ENCODE measurements around the gene PIN4.

Gene PIN4

GRCh38 chrX:72207366-72207765 is 25.8 kb downstream of the PIN4 start:
- TF ChIP-seq TAF1 (IDR thresholded peaks at IDR 0.05; ENCODE audit: borderline replicate concordance, insufficient read depth, low read length): no peak

GRCh38 chrX:72208126-72208800 is 26.7 kb downstream of the PIN4 start:
- TF ChIP-seq FOXP2 (optimal IDR thresholded peaks at IDR 0.05; ENCODE audit: borderline replicate concordance, extremely low read depth, extremely low read length, insufficient read depth) (no peak), POLR2AphosphoS5 (IDR thresholded peaks at IDR 0.05; ENCODE audit: low read depth, low read length) (no peak), SIN3A (IDR thresholded peaks at IDR 0.05; ENCODE audit: borderline replicate concordance, insufficient read depth, low read length) (no peak), REST (IDR thresholded peaks at IDR 0.05; ENCODE audit: insufficient read depth in 1 of 2, low read depth in 2 of 2, low read length in 2 of 2) (no peak), TAF1 (IDR thresholded peaks at IDR 0.05; ENCODE audit: borderline replicate concordance, insufficient read depth, low read length) (no peak)

GRCh38 chrX:72216973-72217372 is 35.4 kb downstream of the PIN4 start:
- no peak for TF ChIP-seq FOXP2 (optimal IDR thresholded peaks at IDR 0.05; ENCODE audit: borderline replicate concordance, extremely low read depth, extremely low read length, insufficient read depth)
- no peak for TF ChIP-seq SIN3A (IDR thresholded peaks at IDR 0.05; ENCODE audit: borderline replicate concordance, insufficient read depth, low read length)
- TF ChIP-seq TAF1 (IDR thresholded peaks at IDR 0.05; ENCODE audit: borderline replicate concordance, insufficient read depth, low read length): no peak
- no peak for TF ChIP-seq REST (IDR thresholded peaks at IDR 0.05; ENCODE audit: insufficient read depth in 1 of 2, low read depth in 2 of 2, low read length in 2 of 2)
- no peak for TF ChIP-seq POLR2AphosphoS5 (IDR thresholded peaks at IDR 0.05; ENCODE audit: low read depth, low read length)

- no peak for TF ChIP-seq TAF1 (IDR thresholded peaks at IDR 0.05; ENCODE audit: borderline replicate concordance, insufficient read depth, low read length)
- no peak for TF ChIP-seq REST (IDR thresholded peaks at IDR 0.05; ENCODE audit: insufficient read depth in 1 of 2, low read depth in 2 of 2, low read length in 2 of 2)
- TF ChIP-seq FOXP2 (optimal IDR thresholded peaks at IDR 0.05; ENCODE audit: borderline replicate concordance, extremely low read depth, extremely low read length, insufficient read depth): no peak
- no peak for TF ChIP-seq SIN3A (IDR thresholded peaks at IDR 0.05; ENCODE audit: borderline replicate concordance, insufficient read depth, low read length)
- no peak for TF ChIP-seq POLR2AphosphoS5 (IDR thresholded peaks at IDR 0.05; ENCODE audit: low read depth, low read length)
These were observed 48.7 kb downstream of the PIN4 start for GRCh38 chrX:72230290-72230689.

- TF ChIP-seq POLR2AphosphoS5 (IDR thresholded peaks at IDR 0.05; ENCODE audit: low read depth, low read length) (no peak), REST (IDR thresholded peaks at IDR 0.05; ENCODE audit: insufficient read depth in 1 of 2, low read depth in 2 of 2, low read length in 2 of 2) (no peak), SIN3A (IDR thresholded peaks at IDR 0.05; ENCODE audit: borderline replicate concordance, insufficient read depth, low read length) (no peak), TAF1 (IDR thresholded peaks at IDR 0.05; ENCODE audit: borderline replicate concordance, insufficient read depth, low read length) (no peak), FOXP2 (optimal IDR thresholded peaks at IDR 0.05; ENCODE audit: borderline replicate concordance, extremely low read depth, extremely low read length, insufficient read depth) (no peak)
These were observed 55.3 kb downstream of the PIN4 start for GRCh38 chrX:72236841-72237240.
